Measurements from ENCODE around the gene SERINC1.

SERINC1 gene

GRCh38 chr6:122431780-122432179 lies 39.8 kb downstream of the SERINC1 start:
- TF ChIP-seq, protein P1, sequence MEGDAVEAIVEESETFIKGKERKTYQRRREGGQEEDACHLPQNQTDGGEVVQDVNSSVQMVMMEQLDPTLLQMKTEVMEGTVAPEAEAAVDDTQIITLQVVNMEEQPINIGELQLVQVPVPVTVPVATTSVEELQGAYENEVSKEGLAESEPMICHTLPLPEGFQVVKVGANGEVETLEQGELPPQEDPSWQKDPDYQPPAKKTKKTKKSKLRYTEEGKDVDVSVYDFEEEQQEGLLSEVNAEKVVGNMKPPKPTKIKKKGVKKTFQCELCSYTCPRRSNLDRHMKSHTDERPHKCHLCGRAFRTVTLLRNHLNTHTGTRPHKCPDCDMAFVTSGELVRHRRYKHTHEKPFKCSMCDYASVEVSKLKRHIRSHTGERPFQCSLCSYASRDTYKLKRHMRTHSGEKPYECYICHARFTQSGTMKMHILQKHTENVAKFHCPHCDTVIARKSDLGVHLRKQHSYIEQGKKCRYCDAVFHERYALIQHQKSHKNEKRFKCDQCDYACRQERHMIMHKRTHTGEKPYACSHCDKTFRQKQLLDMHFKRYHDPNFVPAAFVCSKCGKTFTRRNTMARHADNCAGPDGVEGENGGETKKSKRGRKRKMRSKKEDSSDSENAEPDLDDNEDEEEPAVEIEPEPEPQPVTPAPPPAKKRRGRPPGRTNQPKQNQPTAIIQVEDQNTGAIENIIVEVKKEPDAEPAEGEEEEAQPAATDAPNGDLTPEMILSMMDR (conservative IDR thresholded peaks at IDR 0.05; ENCODE audit: low read depth, low read length) = no peak
- H3K4me3 ChIP-seq (ENCODE audit: low read length) = no peak overlapping the region
- DNase-seq (ENCODE audit: low read depth) = no peak

DNA sequence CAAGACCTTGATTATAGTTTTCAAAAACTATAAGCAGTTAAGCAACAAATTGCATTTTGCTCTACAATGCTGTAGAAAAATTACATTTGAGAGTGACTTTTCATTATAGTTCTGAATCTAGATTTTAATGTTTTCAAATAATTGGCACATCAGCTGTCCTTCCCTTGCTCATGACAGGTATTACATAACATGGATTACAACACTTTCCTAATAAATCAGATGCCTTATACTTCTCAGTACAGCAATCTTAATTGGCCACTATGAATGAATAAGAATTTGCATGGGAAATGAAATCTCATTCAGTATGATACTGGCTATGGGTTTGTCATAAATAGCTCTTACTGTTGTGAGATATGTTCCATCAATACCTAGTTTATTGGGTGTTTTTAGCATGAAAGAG lies 42.3 kb downstream of the SERINC1 start:
- TF ChIP-seq, protein P1 (conservative IDR thresholded peaks at IDR 0.05; ENCODE audit: low read depth, low read length) = no peak
- no peak for DNase-seq (ENCODE audit: low read depth)

DNA sequence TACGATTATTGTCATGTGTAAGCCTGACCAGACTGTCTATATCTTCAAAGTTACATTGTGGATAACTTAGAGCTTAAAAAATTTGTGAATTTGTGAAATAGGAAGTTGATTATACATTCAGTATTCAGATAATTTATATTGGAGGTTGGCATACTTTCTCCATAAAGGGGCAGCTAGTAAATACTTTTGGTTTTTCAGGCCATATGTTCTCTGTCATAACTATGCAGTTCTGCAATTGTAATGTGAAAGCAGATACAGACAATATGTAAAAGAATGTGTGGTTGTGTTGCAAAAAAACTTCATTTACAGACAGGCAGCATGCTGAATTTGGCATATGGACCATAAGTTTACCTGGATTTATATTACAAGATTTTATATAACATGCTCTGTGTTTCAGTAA lies 42.8 kb downstream of the SERINC1 start:
- H3K4me3 ChIP-seq (ENCODE audit: low read length) = no peak overlapping the region
- TF ChIP-seq, protein P1 (conservative IDR thresholded peaks at IDR 0.05; ENCODE audit: low read depth, low read length) = no peak
- DNase-seq (ENCODE audit: low read depth) = no peak

More for the DNA sequence above, 42.3 kb downstream of the SERINC1 start:
- no peak overlapping the region for H3K4me3 ChIP-seq (ENCODE audit: low read length)

- TF ChIP-seq, protein P1 (conservative IDR thresholded peaks at IDR 0.05; ENCODE audit: low read depth, low read length) = no peak
Observed at GRCh38 chr6:122426597-122426996, 45.0 kb downstream of the SERINC1 start.

GRCh38 chr6:122423734-122424133 lies 47.9 kb downstream of the SERINC1 start:
- no peak for DNase-seq (ENCODE audit: low read depth)
- no peak overlapping the region for H3K4me3 ChIP-seq (ENCODE audit: low read length)
- TF ChIP-seq, protein P1 (conservative IDR thresholded peaks at IDR 0.05; ENCODE audit: low read depth, low read length) = no peak

More at GRCh38 chr6:122426597-122426996, 45.0 kb downstream of the SERINC1 start:
- H3K4me3 ChIP-seq (ENCODE audit: low read length) = no peak overlapping the region
- no peak for DNase-seq (ENCODE audit: low read depth)

- H3K4me3 ChIP-seq (ENCODE audit: low read length) = no peak overlapping the region
- no peak for DNase-seq (ENCODE audit: low read depth)
- TF ChIP-seq, protein P1 (conservative IDR thresholded peaks at IDR 0.05; ENCODE audit: low read depth, low read length) = no peak
Observed at GRCh38 chr6:122422614-122423267, 48.9 kb downstream of the SERINC1 start.

DNA sequence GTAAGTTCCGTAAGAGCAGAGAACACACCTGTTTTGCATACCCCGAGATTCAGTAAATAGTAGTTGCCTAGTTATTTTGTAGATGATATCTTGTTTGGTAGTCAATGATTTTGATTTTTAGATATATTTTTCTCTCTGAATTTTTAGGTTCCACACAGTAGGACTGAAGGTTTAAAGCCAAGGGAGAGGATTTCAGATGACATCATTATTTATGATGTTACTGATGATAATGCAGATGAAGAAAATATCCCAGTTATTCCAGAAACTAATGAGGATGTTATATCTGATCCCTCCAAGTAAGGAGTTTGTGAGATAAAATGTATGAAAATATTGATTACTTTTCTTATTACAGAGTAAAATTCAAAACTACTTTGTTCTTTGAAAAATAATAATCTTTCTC lies 49.6 kb downstream of the SERINC1 start:
- H3K4me3 ChIP-seq (ENCODE audit: low read length) = no peak overlapping the region
- TF ChIP-seq, protein P1 (conservative IDR thresholded peaks at IDR 0.05; ENCODE audit: low read depth, low read length) = no peak

More for the DNA sequence above, 49.6 kb downstream of the SERINC1 start:
- no peak for DNase-seq (ENCODE audit: low read depth)
